HepG2 (cell line): ENCODE measurements around the gene IKZF3.

Source experiments
- ATF7-NPFF ChIP-seq: sonication (generic); formaldehyde crosslinking; IDR thresholded peaks from 2 replicates; pipeline ENCODE4 v1.8.1; 2023; ENCODE audit warnings: mild to moderate bottlenecking, low read depth, missing genetic modification reagents, moderate library complexity
- CCAR2 ChIP-seq: fragments of 200-400 bp; formaldehyde crosslinking; optimal IDR thresholded peaks from 2 replicates; pipeline ENCODE3; 2018; ENCODE audit warnings: low read depth, mild to moderate bottlenecking, low read length, moderate library complexity
- CTCF ChIP-seq: sonication (generic); formaldehyde crosslinking; IDR thresholded peaks from 2 replicates; pipeline ENCODE4 v1.5.0; 2020; ENCODE audit warnings: mild to moderate bottlenecking, missing genetic modification reagents, moderate library complexity
- DDIT3 ChIP-seq: sonication (generic); formaldehyde crosslinking; IDR thresholded peaks from 2 replicates; pipeline ENCODE4 v1.4.0; 2020; ENCODE audit warnings: mild to moderate bottlenecking, missing genetic modification reagents
- MAFK ChIP-seq, 2 experiments: IDR thresholded peaks in 1 of 2; conservative IDR thresholded peaks in 1 of 2; 2 replicates each; pipeline ENCODE4 v1.6.1; 2011; ENCODE audit warnings: improper control_type of control experiment in 2 of 2, low read length in 2 of 2
- SNAPC2 ChIP-seq: sonication (generic); formaldehyde crosslinking; IDR thresholded peaks from 2 replicates; pipeline ENCODE4 v1.8.1; 2022; ENCODE audit warnings: mild to moderate bottlenecking, missing genetic modification reagents
- TBP ChIP-seq: sonication (generic); formaldehyde crosslinking; IDR thresholded peaks from 2 replicates; pipeline ENCODE4 v1.5.0; 2020; ENCODE audit warnings: missing genetic modification reagents
- TFE3 ChIP-seq: IDR thresholded peaks from 2 replicates; pipeline ENCODE4 v1.6.1; 2016
- ZBTB2 ChIP-seq: sonication (generic); formaldehyde crosslinking; IDR thresholded peaks from 2 replicates; pipeline ENCODE4 v1.8.0; 2022; ENCODE audit warnings: low read depth, missing genetic modification reagents
- ZNF747 ChIP-seq: sonication (generic); formaldehyde crosslinking; IDR thresholded peaks from 2 replicates; pipeline ENCODE4 v1.8.1; 2023; ENCODE audit warnings: missing genetic modification reagents, mild to moderate bottlenecking, borderline replicate concordance

- TF ChIP-seq SNAPC2 (CRISPR knock-in tag): no peak
- TF ChIP-seq ZNF747 (CRISPR knock-in tag): no peak
- no peak for TF ChIP-seq CCAR2
- TF ChIP-seq DDIT3: no peak
- no peak for TF ChIP-seq CTCF (CRISPR knock-in tag)
- TF ChIP-seq ATF7-NPFF (CRISPR knock-in tag): no peak
- TF ChIP-seq TFE3: no peak
- TF ChIP-seq TBP (CRISPR knock-in tag): no peak
- no peak for TF ChIP-seq ZBTB2 (CRISPR knock-in tag)
- TF ChIP-seq MAFK (conservative IDR thresholded peaks at IDR 0.05 in 1 of 2, IDR thresholded peaks at IDR 0.05 in 1 of 2; ENCODE audit: low read length in 2 of 2): no peak
Measured at GRCh38 chr17:39828443-39828842, 35.7 kb downstream of the IKZF3 start.
